Effector memory CD8-positive, alpha-beta T cell (primary cell): Measurements from ENCODE around the gene AUTS2.

Experiments used
- ATAC-seq: fragments of 150-1000 bp; cut with Tn5 transposase; replicated peaks from 2 replicates; pipeline ENCODE4 v1.10.0; 2021; ENCODE audit warnings: mild to moderate bottlenecking, moderate library complexity
- DNase-seq, 3 experiments: peaks; one replicate each; pipeline ENCODE4 v3.0.0; 2021
- H3K27ac Mint-ChIP-seq, 2 donors: one replicate each; pipeline ENCODE4 v1.8.0; 2022; ENCODE audit warnings: mild to moderate bottlenecking in 2 of 2, mixed read lengths in 2 of 2, moderate library complexity in 2 of 2
- H3K27me3 Mint-ChIP-seq, 2 donors: one replicate each; pipeline ENCODE4 v1.8.0; 2022; ENCODE audit warnings: mixed read lengths in 2 of 2
- H3K36me3 Mint-ChIP-seq: one replicate; pipeline ENCODE4 v1.8.0; 2022; ENCODE audit warnings: mild to moderate bottlenecking, moderate library complexity, mixed read lengths; ENCODE audit not compliant: insufficient read depth
- H3K4me1 Mint-ChIP-seq, 2 donors: one replicate each; pipeline ENCODE4 v1.8.0; 2022; ENCODE audit warnings: low read depth in 2 of 2, mixed read lengths in 2 of 2
- H3K4me3 Mint-ChIP-seq, 2 donors: one replicate each; pipeline ENCODE4 v1.8.0; 2022; ENCODE audit warnings: mild to moderate bottlenecking in 2 of 2, mixed read lengths in 2 of 2, moderate library complexity in 2 of 2
- H3K9me3 Mint-ChIP-seq, 2 donors: one replicate each; pipeline ENCODE4 v1.8.0; 2022; ENCODE audit warnings: mixed read lengths in 2 of 2

The AUTS2 gene

GRCh38 chr7:69893906-69894305 is 295.6 kb downstream of the AUTS2 start:
- no peaks in the 10 kb centered on the region for H3K9me3 Mint-ChIP-seq
- DNase-seq = no peak
- peaks cover 0 to 8% of the 10 kb centered on the region in 2 donors for H3K4me1 Mint-ChIP-seq
- no peaks in the 10 kb centered on the region for H3K36me3 Mint-ChIP-seq
- no peak overlapping the region for H3K4me3 Mint-ChIP-seq
- H3K27ac Mint-ChIP-seq = no peak overlapping the region
- ATAC-seq = no peak
- peaks cover 0 to 7% of the 10 kb centered on the region in 2 donors for H3K27me3 Mint-ChIP-seq

GRCh38 chr7:69895446-69895845 is 297.2 kb downstream of the AUTS2 start:
- no peak for ATAC-seq
- no peak overlapping the region for H3K27ac Mint-ChIP-seq
- DNase-seq = no peak
- H3K4me3 Mint-ChIP-seq = no peak overlapping the region
- no peaks in the 10 kb centered on the region for H3K36me3 Mint-ChIP-seq
- no peaks in the 10 kb centered on the region for H3K9me3 Mint-ChIP-seq
- peaks cover 0 to 7% of the 10 kb centered on the region in 2 donors for H3K27me3 Mint-ChIP-seq
- H3K4me1 Mint-ChIP-seq = peaks cover 0 to 8% of the 10 kb centered on the region in 2 donors

GRCh38 chr7:69896121-69896520 is 297.8 kb downstream of the AUTS2 start:
- Mint-ChIP-seq H3K4me3 (no peak overlapping the region), H3K36me3 (no peaks in the 10 kb centered on the region), H3K27me3 (peaks cover 0 to 7% of the 10 kb centered on the region in 2 donors), H3K9me3 (no peaks in the 10 kb centered on the region), H3K27ac (no peak overlapping the region), H3K4me1 (peaks cover 0 to 8% of the 10 kb centered on the region in 2 donors)
- DNase-seq (no peak), ATAC-seq (no peak)

GRCh38 chr7:69898189-69898588 is 299.9 kb downstream of the AUTS2 start:
- no peak for ATAC-seq

GRCh38 chr7:69903410-69903809 is 305.1 kb downstream of the AUTS2 start:
- Mint-ChIP-seq H3K27ac (no peak overlapping the region), H3K36me3 (no peaks in the 10 kb centered on the region), H3K4me3 (no peak overlapping the region), H3K4me1 (peaks cover 6 to 8% of the 10 kb centered on the region in 2 donors), H3K9me3 (no peaks in the 10 kb centered on the region), H3K27me3 (peaks cover 0 to 8% of the 10 kb centered on the region in 2 donors)
- ATAC-seq = no peak
- DNase-seq = no peak

More at GRCh38 chr7:69898189-69898588, 299.9 kb downstream of the AUTS2 start:
- Mint-ChIP-seq H3K4me3 (no peak overlapping the region), H3K9me3 (no peaks in the 10 kb centered on the region), H3K27me3 (peaks cover 0 to 7% of the 10 kb centered on the region in 2 donors), H3K27ac (no peak overlapping the region), H3K4me1 (peaks cover 0 to 8% of the 10 kb centered on the region in 2 donors), H3K36me3 (no peaks in the 10 kb centered on the region)
- DNase-seq = no peak

- Mint-ChIP-seq H3K27ac (no peak overlapping the region), H3K27me3 (peaks cover 0 to 8% of the 10 kb centered on the region in 2 donors), H3K4me3 (no peak overlapping the region), H3K36me3 (no peaks in the 10 kb centered on the region), H3K4me1 (peaks cover 6 to 8% of the 10 kb centered on the region in 2 donors), H3K9me3 (no peaks in the 10 kb centered on the region)
- DNase-seq (no peak), ATAC-seq (no peak)
Measured at GRCh38 chr7:69906283-69906995, 308.2 kb downstream of the AUTS2 start.

- H3K27ac Mint-ChIP-seq = no peak overlapping the region
- H3K27me3 Mint-ChIP-seq = peaks cover 0 to 8% of the 10 kb centered on the region in 2 donors
- no peak for ATAC-seq
- peaks cover 6 to 8% of the 10 kb centered on the region in 2 donors for H3K4me1 Mint-ChIP-seq
- H3K9me3 Mint-ChIP-seq = no peaks in the 10 kb centered on the region
- H3K36me3 Mint-ChIP-seq = no peaks in the 10 kb centered on the region
- no peak for DNase-seq
- H3K4me3 Mint-ChIP-seq = no peak overlapping the region
Measured at GRCh38 chr7:69907720-69908119, 309.4 kb downstream of the AUTS2 start.

- Mint-ChIP-seq H3K9me3 (no peaks in the 10 kb centered on the region), H3K27me3 (peaks cover 0 to 8% of the 10 kb centered on the region in 2 donors), H3K27ac (no peak overlapping the region), H3K4me3 (no peak overlapping the region), H3K36me3 (no peaks in the 10 kb centered on the region), H3K4me1 (peaks cover 6 to 8% of the 10 kb centered on the region in 2 donors)
- no peak for DNase-seq
- ATAC-seq = no peak
Measured at GRCh38 chr7:69908454-69908853, 310.2 kb downstream of the AUTS2 start.

- no peak for ATAC-seq
- no peaks in the 10 kb centered on the region for H3K27me3 Mint-ChIP-seq
- H3K27ac Mint-ChIP-seq = no peak overlapping the region
Measured at GRCh38 chr7:69910150-69910549, 311.9 kb downstream of the AUTS2 start.

GRCh38 chr7:69911337-69911736 is 313.1 kb downstream of the AUTS2 start:
- ATAC-seq (no peak), DNase-seq (no peak)
- no peaks in the 10 kb centered on the region for H3K27me3 Mint-ChIP-seq
- H3K27ac Mint-ChIP-seq = no peak overlapping the region
- H3K4me1 Mint-ChIP-seq = peaks cover 4 to 5% of the 10 kb centered on the region in 2 donors
- H3K36me3 Mint-ChIP-seq = no peaks in the 10 kb centered on the region
- H3K4me3 Mint-ChIP-seq = no peak overlapping the region
- H3K9me3 Mint-ChIP-seq = no peaks in the 10 kb centered on the region

More at GRCh38 chr7:69910150-69910549, 311.9 kb downstream of the AUTS2 start:
- peaks cover 6 to 8% of the 10 kb centered on the region in 2 donors for H3K4me1 Mint-ChIP-seq
- no peaks in the 10 kb centered on the region for H3K36me3 Mint-ChIP-seq
- DNase-seq = no peak
- no peak overlapping the region for H3K4me3 Mint-ChIP-seq
- no peaks in the 10 kb centered on the region for H3K9me3 Mint-ChIP-seq

GRCh38 chr7:69912141-69912540 is 313.9 kb downstream of the AUTS2 start:
- no peak for ATAC-seq
- Mint-ChIP-seq H3K4me3 (no peak overlapping the region), H3K27me3 (no peaks in the 10 kb centered on the region), H3K9me3 (no peaks in the 10 kb centered on the region), H3K4me1 (no peaks in the 10 kb centered on the region), H3K27ac (no peak overlapping the region), H3K36me3 (no peaks in the 10 kb centered on the region)
- DNase-seq = no peak

GRCh38 chr7:69912846-69913245 is 314.6 kb downstream of the AUTS2 start:
- no peak overlapping the region for H3K27ac Mint-ChIP-seq
- no peak for DNase-seq

GRCh38 chr7:69919426-69920111 is 321.3 kb downstream of the AUTS2 start:
- no peak for DNase-seq
- H3K4me1 Mint-ChIP-seq = no peaks in the 10 kb centered on the region
- H3K4me3 Mint-ChIP-seq = no peak overlapping the region
- ATAC-seq = no peak
- no peaks in the 10 kb centered on the region for H3K27me3 Mint-ChIP-seq
- no peaks in the 10 kb centered on the region for H3K9me3 Mint-ChIP-seq
- H3K27ac Mint-ChIP-seq = no peak overlapping the region
- no peaks in the 10 kb centered on the region for H3K36me3 Mint-ChIP-seq

More at GRCh38 chr7:69912846-69913245, 314.6 kb downstream of the AUTS2 start:
- no peaks in the 10 kb centered on the region for H3K4me1 Mint-ChIP-seq
- no peaks in the 10 kb centered on the region for H3K36me3 Mint-ChIP-seq
- no peak for ATAC-seq
- no peaks in the 10 kb centered on the region for H3K27me3 Mint-ChIP-seq
- no peak overlapping the region for H3K4me3 Mint-ChIP-seq
- no peaks in the 10 kb centered on the region for H3K9me3 Mint-ChIP-seq

- DNase-seq = no peak
- Mint-ChIP-seq H3K36me3 (no peaks in the 10 kb centered on the region), H3K27me3 (no peaks in the 10 kb centered on the region), H3K4me1 (no peaks in the 10 kb centered on the region), H3K9me3 (no peaks in the 10 kb centered on the region), H3K4me3 (no peak overlapping the region), H3K27ac (no peak overlapping the region)
- no peak for ATAC-seq
Measured at GRCh38 chr7:69920797-69921196, 322.5 kb downstream of the AUTS2 start.
